ENCODE measurements around the gene HIVEP3. TPM values are rescaled to one million over a fixed set of nuclear protein-coding genes. Genes with fewer than 3 reads are reported as not detected.

HIVEP3 gene
- total and polyA plus RNA-seq, 2 experiments from 2014 or later = 0.57 to 5.9 TPM

GRCh38 chr1:41710980-41711379 lies 207.7 kb downstream of the HIVEP3 start:
- Histone ChIP-seq H3K4me3 (no peak overlapping the region), H4K20me1 (ENCODE audit: insufficient read depth, poor library complexity, severe bottlenecking) (no peaks in the 10 kb centered on the region), H2AFZ (no peak overlapping the region), H3K4me1 (ENCODE audit: insufficient read depth) (peaks cover 7% of the 10 kb centered on the region), H3K27me3 (no peaks in the 10 kb centered on the region), H3K79me2 (no peaks in the 10 kb centered on the region), H3K9me3 (ENCODE audit: low read depth) (no peaks in the 10 kb centered on the region), H3K9me2 (replicated peaks; ENCODE audit: insufficient read depth) (no peaks in the 10 kb centered on the region), H3K27ac (no peak overlapping the region), H3K36me3 (replicated peaks; ENCODE audit: insufficient read depth, low read depth) (no peaks in the 10 kb centered on the region), H3K4me2 (no peak overlapping the region)
- DNase-seq (ENCODE audit: low spot score) = no peak
- WGBS (ENCODE audit: low lambda C conversion rate, missing lambda C conversion rate) = 85% methylated on average over 9 of the region's 9 CpGs
- TF ChIP-seq EZH2 (IDR thresholded peaks at IDR 0.05; ENCODE audit: borderline replicate concordance) = no peak
- TF ChIP-seq EZH2phosphoT487 (IDR thresholded peaks at IDR 0.05; ENCODE audit: low read depth, severe bottlenecking, unreplicated experiment) = no peak
- TF ChIP-seq CTCF (IDR thresholded peaks at IDR 0.05; ENCODE audit: poor library complexity) = no peak

GRCh38 chr1:41709873-41710272 lies 208.8 kb downstream of the HIVEP3 start:
- no peaks in the 10 kb centered on the region for H3K79me2 ChIP-seq

GRCh38 chr1:41709331-41709730 lies 209.4 kb downstream of the HIVEP3 start:
- no peak overlapping the region for H3K4me3 ChIP-seq
- H3K79me2 ChIP-seq = no peaks in the 10 kb centered on the region
- TF ChIP-seq EZH2 (IDR thresholded peaks at IDR 0.05; ENCODE audit: borderline replicate concordance) = no peak
- no peak for TF ChIP-seq EZH2phosphoT487 (IDR thresholded peaks at IDR 0.05; ENCODE audit: low read depth, severe bottlenecking, unreplicated experiment)
- no peak for TF ChIP-seq CTCF (IDR thresholded peaks at IDR 0.05; ENCODE audit: poor library complexity)
- H3K27me3 ChIP-seq = no peaks in the 10 kb centered on the region
- WGBS (ENCODE audit: low lambda C conversion rate, missing lambda C conversion rate) = 88% methylated on average over 4 of the region's 4 CpGs
- no peak overlapping the region for H3K4me2 ChIP-seq
- no peaks in the 10 kb centered on the region for H4K20me1 ChIP-seq (ENCODE audit: insufficient read depth, poor library complexity, severe bottlenecking)
- no peaks in the 10 kb centered on the region for H3K9me3 ChIP-seq (ENCODE audit: low read depth)
- no peaks in the 10 kb centered on the region for H3K36me3 ChIP-seq (replicated peaks; ENCODE audit: insufficient read depth, low read depth)
- H3K27ac ChIP-seq = no peak overlapping the region
- peaks cover 7% of the 10 kb centered on the region for H3K4me1 ChIP-seq (ENCODE audit: insufficient read depth)
- H2AFZ ChIP-seq = no peak overlapping the region
- no peak for DNase-seq (ENCODE audit: low spot score)
- H3K9me2 ChIP-seq (replicated peaks; ENCODE audit: insufficient read depth) = no peaks in the 10 kb centered on the region

More at GRCh38 chr1:41709873-41710272, 208.8 kb downstream of the HIVEP3 start:
- Histone ChIP-seq H2AFZ (no peak overlapping the region), H3K4me1 (ENCODE audit: insufficient read depth) (peaks cover 7% of the 10 kb centered on the region), H3K4me2 (no peak overlapping the region), H3K27ac (no peak overlapping the region), H4K20me1 (ENCODE audit: insufficient read depth, poor library complexity, severe bottlenecking) (no peaks in the 10 kb centered on the region), H3K9me2 (replicated peaks; ENCODE audit: insufficient read depth) (no peaks in the 10 kb centered on the region), H3K9me3 (ENCODE audit: low read depth) (no peaks in the 10 kb centered on the region), H3K36me3 (replicated peaks; ENCODE audit: insufficient read depth, low read depth) (no peaks in the 10 kb centered on the region), H3K27me3 (no peaks in the 10 kb centered on the region), H3K4me3 (no peak overlapping the region)
- DNase-seq (ENCODE audit: low spot score) = no peak
- 84% methylated on average over 4 of the region's 4 CpGs for WGBS (ENCODE audit: low lambda C conversion rate, missing lambda C conversion rate)
- no peak for TF ChIP-seq EZH2phosphoT487 (IDR thresholded peaks at IDR 0.05; ENCODE audit: low read depth, severe bottlenecking, unreplicated experiment)
- TF ChIP-seq EZH2 (IDR thresholded peaks at IDR 0.05; ENCODE audit: borderline replicate concordance) = no peak
- TF ChIP-seq CTCF (IDR thresholded peaks at IDR 0.05; ENCODE audit: poor library complexity) = no peak

GRCh38 chr1:41708332-41708731 lies 210.4 kb downstream of the HIVEP3 start:
- Histone ChIP-seq H3K27me3 (no peaks in the 10 kb centered on the region), H3K36me3 (replicated peaks; ENCODE audit: insufficient read depth, low read depth) (no peaks in the 10 kb centered on the region), H3K27ac (no peak overlapping the region), H3K4me3 (no peak overlapping the region), H3K4me1 (ENCODE audit: insufficient read depth) (peaks cover 2% of the 10 kb centered on the region), H3K4me2 (no peak overlapping the region), H2AFZ (no peak overlapping the region), H4K20me1 (ENCODE audit: insufficient read depth, poor library complexity, severe bottlenecking) (no peaks in the 10 kb centered on the region), H3K9me2 (replicated peaks; ENCODE audit: insufficient read depth) (no peaks in the 10 kb centered on the region), H3K9me3 (ENCODE audit: low read depth) (no peaks in the 10 kb centered on the region), H3K79me2 (no peaks in the 10 kb centered on the region)
- 87% methylated on average over 2 of the region's 2 CpGs for WGBS (ENCODE audit: low lambda C conversion rate, missing lambda C conversion rate)
- no peak for DNase-seq (ENCODE audit: low spot score)
- no peak for TF ChIP-seq CTCF (IDR thresholded peaks at IDR 0.05; ENCODE audit: poor library complexity)
